M059J (cell line): ENCODE data around the gene TXNL4B. TPM values are rescaled to one million over a fixed set of nuclear protein-coding genes. Genes with fewer than 3 reads are reported as not detected.
A peak's percentile ranks its signal among the peaks of the same experiment; 100 is the strongest.

ENCODE experiments used
- DNase-seq: peaks from one replicate; pipeline ENCODE4 v3.0.0-alpha.2; 2012; ENCODE audit warnings: low read depth
- total RNA-seq: library from RNA; depleted of rRNA; stranded (reverse); fragments of >200 nt; shearing (Covaris generic); gene quantifications from 2 replicates; pipeline ENCODE4 v1.2.3, GENCODE V29; 2014; rRNA removed

Gene TXNL4B
- 10.9 and 12.0 TPM in 2 replicates for total RNA-seq

GRCh38 chr16:72093448-72094265 lies at the start of gene TXNL4B, which contains the start of gene DHX38:
TXNL4B (minus strand) TSS chr16:72093620; CDS start chr16:72090749, 2,871 bp downstream.
DHX38 (plus strand) TSS chr16:72093847; CDS start chr16:72096158, 2,311 bp downstream.
- peak; percentile 100 for DNase-seq

- no peak for DNase-seq
Measured at GRCh38 chr16:72142476-72142875, 49.1 kb upstream of the TXNL4B start.

GRCh38 chr16:72139908-72140307 lies 46.5 kb upstream of the TXNL4B start:
- DNase-seq, result no peak

GRCh38 chr16:72138064-72138572 lies 44.7 kb upstream of the TXNL4B start:
- no peak for DNase-seq

GRCh38 chr16:72137380-72138063 lies 44.1 kb upstream of the TXNL4B start:
- no peak for DNase-seq

GRCh38 chr16:72134507-72134906 lies 41.1 kb upstream of the TXNL4B start:
- no peak for DNase-seq

- no peak for DNase-seq
Measured at GRCh38 chr16:72132726-72133125, 39.3 kb upstream of the TXNL4B start.

GRCh38 chr16:72131036-72131435 lies 37.6 kb upstream of the TXNL4B start:
- DNase-seq, result no peak

GRCh38 chr16:72129976-72130656 lies 36.7 kb upstream of the TXNL4B start:
- no peak for DNase-seq

- no peak for DNase-seq
Measured at GRCh38 chr16:72128701-72129100, 35.3 kb upstream of the TXNL4B start.

- no peak for DNase-seq
Measured at GRCh38 chr16:72126429-72126765, 33.0 kb upstream of the TXNL4B start.

- no peak for DNase-seq
Measured at GRCh38 chr16:72125635-72126428, 32.4 kb upstream of the TXNL4B start.

- peak; percentile 72 for DNase-seq
Measured at GRCh38 chr16:72124761-72125634, 31.6 kb upstream of the TXNL4B start.

GRCh38 chr16:72124148-72124547 lies 30.7 kb upstream of the TXNL4B start:
- no peak for DNase-seq

- no peak for DNase-seq
Measured at GRCh38 chr16:72123426-72123825, 30.0 kb upstream of the TXNL4B start.

- no peak for DNase-seq
Measured at GRCh38 chr16:72122916-72123315, 29.5 kb upstream of the TXNL4B start.

GRCh38 chr16:72122308-72122707 lies 28.9 kb upstream of the TXNL4B start:
- no peak for DNase-seq

- no peak for DNase-seq
Measured at GRCh38 chr16:72120026-72120425, 26.6 kb upstream of the TXNL4B start.

GRCh38 chr16:72113616-72113945 lies 20.2 kb upstream of the TXNL4B start:
- no peak for DNase-seq

GRCh38 chr16:72112906-72113615 lies 19.6 kb upstream of the TXNL4B start:
- no peak for DNase-seq
